BJ (cell line): ENCODE measurements around the gene HTRA2. TPM values are rescaled to one million over a fixed set of nuclear protein-coding genes. Genes with fewer than 3 reads are reported as not detected.

Experiments
- CTCF ChIA-PET: fragments of 350-600 bp; formaldehyde crosslinking; extraction: SDS; loops from one replicate; lab custom pipeline; 2021; ENCODE audit warnings: antibody characterized with exemption, inconsistent platforms; lab: Yijun Ruan, JAX
- POLR2A ChIA-PET: fragments of 300-600 bp; sonication (Branson Sonifier 250); formaldehyde crosslinking; extraction: SDS; loops from one replicate; lab custom pipeline; 2021; ENCODE audit warnings: antibody characterized with exemption; lab: Charles Lee
- DNase-seq: peaks from one replicate; pipeline ENCODE4 v3.0.0-alpha.2; 2011; ENCODE audit warnings: low read depth
- H3K27me3 ChIP-seq: 2 replicates; pipeline ENCODE4 v1.6.0; 2011; ENCODE audit warnings: low read length; ENCODE audit not compliant: control insufficient read depth, insufficient read depth
- H3K36me3 ChIP-seq: 2 replicates; pipeline ENCODE4 v1.5.1; 2011; ENCODE audit warnings: low read length; ENCODE audit not compliant: control insufficient read depth, insufficient read depth
- H3K4me3 ChIP-seq: 2 replicates; pipeline ENCODE4 v1.5.1; 2011; ENCODE audit warnings: low read depth, mild to moderate bottlenecking, control low read depth, low read length
- polyA plus RNA-seq: library from polyadenylated mRNA; depleted of rRNA; stranded (reverse); fragments of >200 nt; gene quantifications from 2 replicates; pipeline ENCODE4 v1.2.3, GENCODE V29; 2011
- TF ChIP-seq, protein P1 (sequence below): IDR thresholded peaks from 2 replicates; pipeline ENCODE4 v1.5.1; 2011; ENCODE audit warnings: low read depth, mild to moderate bottlenecking, control low read depth, inconsistent platforms, low read length, moderate library complexity; ENCODE audit not compliant: insufficient read depth

Gene HTRA2
- polyA plus RNA-seq, 1 experiment = 36.1 TPM

- Histone ChIP-seq H3K4me3 (no peak overlapping the region), H3K36me3 (peaks cover 14% of the 10 kb centered on the region), H3K27me3 (no peaks in the 10 kb centered on the region)
- TF ChIP-seq, protein P1, sequence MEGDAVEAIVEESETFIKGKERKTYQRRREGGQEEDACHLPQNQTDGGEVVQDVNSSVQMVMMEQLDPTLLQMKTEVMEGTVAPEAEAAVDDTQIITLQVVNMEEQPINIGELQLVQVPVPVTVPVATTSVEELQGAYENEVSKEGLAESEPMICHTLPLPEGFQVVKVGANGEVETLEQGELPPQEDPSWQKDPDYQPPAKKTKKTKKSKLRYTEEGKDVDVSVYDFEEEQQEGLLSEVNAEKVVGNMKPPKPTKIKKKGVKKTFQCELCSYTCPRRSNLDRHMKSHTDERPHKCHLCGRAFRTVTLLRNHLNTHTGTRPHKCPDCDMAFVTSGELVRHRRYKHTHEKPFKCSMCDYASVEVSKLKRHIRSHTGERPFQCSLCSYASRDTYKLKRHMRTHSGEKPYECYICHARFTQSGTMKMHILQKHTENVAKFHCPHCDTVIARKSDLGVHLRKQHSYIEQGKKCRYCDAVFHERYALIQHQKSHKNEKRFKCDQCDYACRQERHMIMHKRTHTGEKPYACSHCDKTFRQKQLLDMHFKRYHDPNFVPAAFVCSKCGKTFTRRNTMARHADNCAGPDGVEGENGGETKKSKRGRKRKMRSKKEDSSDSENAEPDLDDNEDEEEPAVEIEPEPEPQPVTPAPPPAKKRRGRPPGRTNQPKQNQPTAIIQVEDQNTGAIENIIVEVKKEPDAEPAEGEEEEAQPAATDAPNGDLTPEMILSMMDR = no peak
- DNase-seq = no peak
- ChIA-PET POLR2A (no interaction called here), CTCF (no interaction called here)
These were observed 6.6 kb downstream of the HTRA2 start for GRCh38 chr2:74536166-74536950.

GRCh38 chr2:74537140-74537539, 7.4 kb downstream of the HTRA2 start:
- Histone ChIP-seq H3K4me3 (no peak overlapping the region), H3K36me3 (peaks cover 14% of the 10 kb centered on the region), H3K27me3 (no peaks in the 10 kb centered on the region)
- POLR2A ChIA-PET = no interaction called here
- CTCF ChIA-PET = no interaction called here
- TF ChIP-seq, protein P1 = no peak
- DNase-seq = no peak

GRCh38 chr2:74538881-74539339, 9.2 kb downstream of the HTRA2 start:
- TF ChIP-seq, protein P1 = no peak
- Histone ChIP-seq H3K4me3 (no peak overlapping the region), H3K27me3 (no peaks in the 10 kb centered on the region), H3K36me3 (peaks cover 12% of the 10 kb centered on the region)
- POLR2A ChIA-PET = no interaction called here
- no peak for DNase-seq
- CTCF ChIA-PET = interaction anchor here (1.3 to 4.7 kb wide), 3 partner anchors 7 to 49 kb away, joined by 3 to 16 read pairs (median 4); no protein-coding TSS in a partner anchor

DNA sequence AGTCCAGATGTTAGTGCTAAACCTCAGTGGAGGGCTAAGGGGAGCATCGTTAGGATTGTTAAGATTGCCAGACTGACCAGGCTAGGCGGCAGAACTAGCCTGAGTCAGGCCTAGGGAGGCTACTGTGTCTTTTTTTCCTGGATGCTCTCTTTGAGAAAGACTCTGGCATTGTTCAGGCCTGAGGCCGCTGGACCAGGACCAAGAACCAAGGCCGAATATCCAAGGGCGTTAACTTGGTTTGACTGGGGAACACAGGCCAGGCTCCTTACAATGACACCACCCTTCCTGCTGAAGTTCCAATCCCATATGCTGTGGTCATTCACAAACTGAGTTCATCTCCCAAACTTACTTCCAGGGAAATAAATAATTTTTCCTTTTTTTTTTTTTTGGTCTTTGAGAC, 10.6 kb downstream of the HTRA2 start:
- no peak for DNase-seq
- POLR2A ChIA-PET = no interaction called here

GRCh38 chr2:74542978-74543377, 13.2 kb downstream of the HTRA2 start:
- Histone ChIP-seq H3K27me3 (no peaks in the 10 kb centered on the region), H3K4me3 (no peak overlapping the region), H3K36me3 (peaks cover 6% of the 10 kb centered on the region)
- ChIA-PET CTCF (interaction anchor here (4.7 kb wide), 1 partner anchor 45 kb away, joined by 16 read pairs; no protein-coding TSS in a partner anchor), POLR2A (no interaction called here)
- DNase-seq = no peak
- TF ChIP-seq, protein P1 = no peak

More for the DNA sequence above, 10.6 kb downstream of the HTRA2 start:
- CTCF ChIA-PET = interaction anchor here (0.7 to 4.7 kb wide), 4 partner anchors 9 to 48 kb away, joined by 3 to 16 read pairs (median 4); no protein-coding TSS in a partner anchor
- TF ChIP-seq, protein P1 = no peak
- Histone ChIP-seq H3K4me3 (no peak overlapping the region), H3K27me3 (no peaks in the 10 kb centered on the region), H3K36me3 (peaks cover 7% of the 10 kb centered on the region)
